Measurements from ENCODE around the gene TECPR1. TPM values are rescaled to one million over a fixed set of nuclear protein-coding genes. Genes with fewer than 3 reads are reported as not detected.

The TECPR1 gene
- total RNA-seq, 1 donor from 2014 or later, result 44.0 TPM

DNA sequence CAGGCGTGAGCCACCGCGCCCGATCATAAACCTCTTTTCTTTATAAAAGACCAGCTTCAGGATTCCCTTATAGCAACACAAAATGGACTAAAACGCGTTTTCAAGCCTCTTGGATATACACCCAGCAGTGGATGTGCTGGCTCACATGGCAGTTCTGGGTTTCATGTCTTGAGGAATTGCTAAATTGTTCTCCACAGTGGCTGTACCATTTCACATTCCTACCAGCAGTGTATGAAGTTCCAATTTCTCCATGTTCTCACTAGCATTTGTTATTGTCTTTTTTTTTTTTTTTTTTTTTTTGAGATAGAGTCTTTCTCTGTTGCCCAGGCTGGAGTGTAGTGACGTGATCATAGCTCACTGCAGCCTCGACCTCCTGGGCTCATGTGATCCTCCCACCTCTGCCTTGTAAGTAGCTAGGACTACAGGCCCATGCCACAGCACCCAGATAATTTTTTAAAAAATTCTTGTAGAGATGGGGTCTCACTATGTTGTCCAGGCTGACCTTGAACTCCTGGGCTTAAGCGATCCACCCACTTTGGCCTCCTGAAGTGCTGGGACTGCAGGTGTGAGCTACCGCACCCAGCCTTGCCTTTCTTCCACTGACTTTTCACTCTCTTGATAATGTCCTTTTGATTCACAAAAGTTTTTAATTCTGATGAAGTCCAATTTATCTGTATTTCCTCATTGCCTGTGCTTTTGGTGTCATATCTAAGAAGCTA, 17.4 kb downstream of the TECPR1 start:
- Histone ChIP-seq H3K27me3 (ENCODE audit: control insufficient read depth, insufficient read depth, low read length) (no peaks in the 10 kb centered on the region), H3K4me3 (ENCODE audit: low read depth, low read length) (no peak overlapping the region), H3K36me3 (ENCODE audit: control insufficient read depth, insufficient read depth, low read length) (no peaks in the 10 kb centered on the region)
- DNase-seq (ENCODE audit: low read depth), result no peak
- no peak for TF ChIP-seq CTCF (IDR thresholded peaks at IDR 0.05; ENCODE audit: insufficient read depth, low read length, poor library complexity, severe bottlenecking)

DNA sequence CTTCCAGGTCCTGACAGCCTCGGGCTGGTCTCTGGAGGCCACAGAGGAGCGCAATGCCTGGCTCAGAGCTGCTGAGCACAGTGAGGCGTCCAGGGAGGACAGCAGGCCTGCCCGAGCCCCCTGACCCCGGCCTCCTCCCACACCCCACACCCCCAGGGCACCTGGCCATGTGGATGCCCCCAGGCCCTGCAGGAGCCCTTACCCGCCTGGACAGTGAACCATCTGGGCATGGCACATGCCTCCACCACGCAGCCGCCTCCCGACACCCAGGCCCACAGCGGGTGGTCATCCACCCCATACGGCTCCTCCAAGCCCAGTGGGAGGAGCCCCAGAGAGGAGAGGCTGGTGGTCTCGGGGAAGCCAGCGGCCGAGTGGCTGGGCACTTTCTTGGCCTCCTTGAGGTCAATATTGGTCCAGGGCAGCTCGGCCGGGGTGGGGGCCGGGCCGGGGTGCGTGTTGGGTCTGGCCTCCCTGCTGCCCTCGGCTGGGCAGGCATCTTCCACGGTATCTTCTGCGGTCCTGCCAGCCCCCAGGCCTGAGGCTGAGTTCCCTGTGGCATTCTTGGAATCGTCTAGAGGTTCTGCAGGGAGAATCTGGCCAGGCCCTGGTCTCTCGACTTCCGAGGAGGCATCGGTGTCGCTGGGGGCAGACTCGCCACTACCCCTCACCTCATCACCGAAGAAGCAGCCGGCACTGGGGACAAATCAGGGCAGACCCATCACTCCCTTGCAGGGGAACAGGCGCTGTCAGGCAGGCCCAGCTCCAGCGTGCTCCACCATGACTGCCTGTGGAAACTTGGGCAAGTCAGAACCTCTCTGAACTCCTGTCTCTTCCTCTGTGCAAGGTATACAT, 18.6 kb downstream of the TECPR1 start:
- Histone ChIP-seq H3K36me3 (ENCODE audit: control insufficient read depth, insufficient read depth, low read length) (no peaks in the 10 kb centered on the region), H3K4me3 (ENCODE audit: low read depth, low read length) (no peak overlapping the region), H3K27me3 (ENCODE audit: control insufficient read depth, insufficient read depth, low read length) (no peaks in the 10 kb centered on the region)
- TF ChIP-seq CTCF (IDR thresholded peaks at IDR 0.05; ENCODE audit: insufficient read depth, low read length, poor library complexity, severe bottlenecking), result no peak
- DNase-seq (ENCODE audit: low read depth), result no peak

DNA sequence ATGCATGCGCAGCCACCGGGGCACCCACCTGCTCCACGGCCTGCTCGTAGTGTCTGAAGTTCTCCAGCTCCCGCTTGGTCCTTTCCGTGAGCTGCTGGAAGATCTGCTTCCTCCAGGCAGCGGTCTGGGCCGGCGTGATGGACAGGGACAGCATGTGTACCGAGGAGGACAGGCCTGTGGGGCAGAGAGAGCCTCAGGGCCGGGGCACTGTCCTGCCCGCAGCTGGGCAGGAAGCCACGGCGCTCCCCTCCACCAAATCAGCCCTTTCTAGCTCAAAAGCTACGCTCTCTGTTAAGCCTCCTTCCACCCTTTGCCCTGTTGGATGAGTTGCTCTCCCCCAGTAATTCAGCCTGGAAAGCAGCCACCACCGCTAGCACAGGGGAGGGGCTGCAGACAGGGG, 19.2 kb downstream of the TECPR1 start:
- DNase-seq (ENCODE audit: low read depth), result no peak
- H3K4me3 ChIP-seq (ENCODE audit: low read depth, low read length), result no peak overlapping the region
- H3K36me3 ChIP-seq (ENCODE audit: control insufficient read depth, insufficient read depth, low read length), result no peaks in the 10 kb centered on the region
- no peaks in the 10 kb centered on the region for H3K27me3 ChIP-seq (ENCODE audit: control insufficient read depth, insufficient read depth, low read length)
- no peak for TF ChIP-seq CTCF (IDR thresholded peaks at IDR 0.05; ENCODE audit: insufficient read depth, low read length, poor library complexity, severe bottlenecking)

DNA sequence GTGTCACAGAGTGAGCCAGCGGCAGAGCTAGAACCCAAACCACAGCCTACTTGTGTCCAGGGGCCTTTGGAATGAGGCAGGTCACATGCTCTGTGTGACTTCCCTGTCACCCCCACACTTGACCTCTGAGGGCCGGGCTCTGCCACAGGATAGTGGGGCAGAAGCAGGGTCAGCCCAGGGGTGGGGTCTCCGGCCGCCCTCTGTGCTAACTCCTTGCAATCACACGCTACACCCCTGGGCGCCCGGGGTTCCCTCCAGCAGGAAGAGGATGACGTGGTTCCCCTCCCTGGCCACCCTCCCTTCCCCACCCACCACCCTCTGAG, 19.8 kb downstream of the TECPR1 start:
- DNase-seq (ENCODE audit: low read depth), result no peak
- Histone ChIP-seq H3K27me3 (ENCODE audit: control insufficient read depth, insufficient read depth, low read length) (no peaks in the 10 kb centered on the region), H3K4me3 (ENCODE audit: low read depth, low read length) (no peak overlapping the region), H3K36me3 (ENCODE audit: control insufficient read depth, insufficient read depth, low read length) (no peaks in the 10 kb centered on the region)
- TF ChIP-seq CTCF (IDR thresholded peaks at IDR 0.05; ENCODE audit: insufficient read depth, low read length, poor library complexity, severe bottlenecking), result no peak

- H3K36me3 ChIP-seq (ENCODE audit: control insufficient read depth, insufficient read depth, low read length), result no peaks in the 10 kb centered on the region
- DNase-seq (ENCODE audit: low read depth), result no peak
- no peaks in the 10 kb centered on the region for H3K27me3 ChIP-seq (ENCODE audit: control insufficient read depth, insufficient read depth, low read length)
- no peak overlapping the region for H3K4me3 ChIP-seq (ENCODE audit: low read depth, low read length)
- no peak for TF ChIP-seq CTCF (IDR thresholded peaks at IDR 0.05; ENCODE audit: insufficient read depth, low read length, poor library complexity, severe bottlenecking)
Observed at GRCh38 chr7:98231493-98232262, 20.4 kb downstream of the TECPR1 start.
